Measurements from ENCODE around the gene CHST8.

- TF ChIP-seq CTCF (IDR thresholded peaks at IDR 0.05; ENCODE audit: insufficient read depth, low read length, poor library complexity, severe bottlenecking) (no peak), EZH2phosphoT487 (conservative IDR thresholded peaks at IDR 0.05; ENCODE audit: low read length) (no peak)
These were observed 4.9 kb upstream of the CHST8 start for GRCh38 chr19:33616857-33617256.
